K562 (cell line): ENCODE measurements around the gene COX19. TPM values are rescaled to one million over a fixed set of nuclear protein-coding genes. Genes with fewer than 3 reads are reported as not detected.

Source experiments
- ATAC-seq: fragments of 200-7000 bp; cut with Tn5 transposase; 3 replicates; pipeline ENCODE4 v1.9.1; 2020; ENCODE audit warnings: moderate library complexity
- BruUV-seq: library from RNA; stranded (reverse); fragments of 400-500 nt; replicated peaks from 2 replicates; lab custom pipeline; 2021; lab: Mats Ljungman, UMichigan
- CTCF ChIA-PET: fragments of 300-600 bp; formaldehyde crosslinking; extraction: SDS; loops from one replicate; lab custom pipeline; 2021; ENCODE audit warnings: low intra/inter-chr PET ratio; lab: Yijun Ruan, JAX
- POLR2A ChIA-PET: fragments of 300-600, 350-650 bp; sonication (Branson Sonifier 250); formaldehyde crosslinking; extraction: SDS; loops from one replicate; lab custom pipeline; 2021; ENCODE audit warnings: antibody characterized with exemption, inconsistent platforms; lab: Yijun Ruan, JAX
- DNase-seq, 4 experiments: peaks; one replicate each; pipeline versions ENCODE4 v3.0.0 to v3.0.0-alpha.2; 2011 to 2018; ENCODE audit warnings: low spot score in 3 of 4, mixed read lengths in 3 of 4; ENCODE audit errors: extremely low read depth in 1 of 4
- FAIRE-seq: peaks from 2 replicates; lab custom pipeline; 2011; peaks lifted over from hg19 to GRCh38; lab: Jason Lieb, UNC
- H2AFZ ChIP-seq: 2 replicates; pipeline ENCODE4 v1.6.0; 2011; ENCODE audit warnings: low read depth, low read length, control low read depth, inconsistent platforms
- H3K27ac ChIP-seq: fragments of 200-600 bp; 3 replicates; pipeline ENCODE4 v1.8.0; 2011; ENCODE audit warnings: low read depth, mild to moderate bottlenecking, control low read depth, inconsistent platforms, low read length, moderate library complexity, mixed read lengths; ENCODE audit errors: extremely low read depth
- H3K27me3 ChIP-seq, 2 experiments: fragments of 300-600 bp in 1 of 2; 2 replicates in 1 of 2; 3 replicates in 1 of 2; pipeline versions ENCODE4 v1.6.0 to v1.8.0; 2011; ENCODE audit warnings: inconsistent platforms in 2 of 2, low read length in 2 of 2, mild to moderate bottlenecking in 1 of 2, mixed read lengths in 1 of 2, moderate library complexity in 1 of 2; ENCODE audit not compliant: control insufficient read depth in 2 of 2, insufficient read depth in 2 of 2
- H3K36me3 ChIP-seq: fragments of 300-600 bp; 3 replicates; pipeline ENCODE4 v1.8.0; 2011; ENCODE audit warnings: mild to moderate bottlenecking, low read length, inconsistent platforms; ENCODE audit not compliant: control insufficient read depth, insufficient read depth
- H3K4me1 ChIP-seq, 2 experiments: fragments of 200-600 bp in 1 of 2; replicated peaks in 1 of 2; 2 replicates in 1 of 2; 3 replicates in 1 of 2; pipeline versions ENCODE4 v1.5.1 to v1.8.0; 2011; ENCODE audit warnings: inconsistent platforms in 2 of 2, low read length in 2 of 2, mild to moderate bottlenecking in 1 of 2, mixed read lengths in 1 of 2, moderate library complexity in 1 of 2; ENCODE audit not compliant: control insufficient read depth in 2 of 2, insufficient read depth in 2 of 2
- H3K4me2 ChIP-seq: 2 replicates; pipeline ENCODE4 v1.6.1; 2011; ENCODE audit warnings: low read length, control low read depth, inconsistent platforms, mixed read lengths; ENCODE audit not compliant: insufficient read depth
- H3K4me3 ChIP-seq: fragments of 200-600 bp; sonication (generic), shearing (Covaris generic); 2 replicates; pipeline ENCODE4 v1.5.1; 2016; ENCODE audit warnings: control low read depth, inconsistent platforms
- H3K79me2 ChIP-seq: fragments of 200-600 bp; 3 replicates; pipeline ENCODE4 v1.8.0; 2011; ENCODE audit warnings: low read length, inconsistent platforms; ENCODE audit not compliant: control insufficient read depth, insufficient read depth
- H3K9ac ChIP-seq, 2 experiments: 2 replicates each; pipeline versions ENCODE4 v1.6.0 to v1.6.1; 2011; ENCODE audit warnings: low read depth in 2 of 2, low read length in 2 of 2, control low read depth in 1 of 2, inconsistent platforms in 1 of 2, mild to moderate bottlenecking in 1 of 2, mixed read lengths in 1 of 2; ENCODE audit not compliant: insufficient read depth in 1 of 2
- H3K9me1 ChIP-seq: one replicate; pipeline ENCODE4 v1.6.0; 2011; ENCODE audit warnings: inconsistent platforms, mild to moderate bottlenecking, low read length, moderate library complexity; ENCODE audit not compliant: control insufficient read depth, insufficient read depth
- H3K9me3 ChIP-seq: replicated peaks from 2 replicates; pipeline ENCODE4 v1.5.1; 2011; ENCODE audit warnings: low read depth, low read length, inconsistent platforms; ENCODE audit not compliant: control insufficient read depth, insufficient read depth
- H4K20me1 ChIP-seq: replicated peaks from 2 replicates; pipeline ENCODE4 v1.6.1; 2011; ENCODE audit warnings: low read length, inconsistent platforms, mixed read lengths; ENCODE audit not compliant: control insufficient read depth, insufficient read depth
- HMGN3 ChIP-seq: IDR thresholded peaks from 2 replicates; pipeline ENCODE4 v1.6.1; 2011; ENCODE audit warnings: borderline replicate concordance, low read depth, mild to moderate bottlenecking, mixed read lengths, low read length; ENCODE audit not compliant: insufficient read length; ENCODE audit errors: extremely low read depth
- HNRNPL ChIP-seq: fragments of 200-400 bp; formaldehyde crosslinking; IDR thresholded peaks from 2 replicates; pipeline ENCODE4 v1.6.1; 2017; ENCODE audit warnings: low read depth, mild to moderate bottlenecking, low read length
- NEUROD1 ChIP-seq: fragments of 150-350 bp; IDR thresholded peaks from 2 replicates; pipeline ENCODE4 v1.6.1; 2014; ENCODE audit warnings: borderline replicate concordance, low read length, low read depth; ENCODE audit not compliant: partially characterized antibody
- WGBS: fragments of 100-300 bp; shearing (Covaris generic); methylation state at CpG from one replicate; pipeline ENCODE4 v1.1.6; 2016; ENCODE audit warnings: low coverage, mixed read lengths; ENCODE audit not compliant: insufficient coverage; ENCODE audit errors: missing lambda C conversion rate; 5-methylcytosine and 5-hydroxymethylcytosine counted together
- in situ Hi-C: fragments of 300-500 bp; cut with MboI; formaldehyde crosslinking; loops from 4 replicates; pipeline ENCODE4 v1.15.0; 2018; ENCODE audit warnings: inconsistent platforms, mixed read lengths
- intact Hi-C: fragments of 100-400 bp; cut with micrococcal nuclease; formaldehyde crosslinking; loops from 2 replicates; pipeline ENCODE4 v1.14.2; 2022
- polyA plus RNA-seq, 8 experiments: library from polyadenylated mRNA; depleted of rRNA in 4 of 8; stranded (reverse) in 5 of 8; unstranded in 3 of 8; fragments of >200 nt; fragmentation: Nextera tagmentation in 2 of 8; fragmentation: Illumina TruSeq in 1 of 8; extraction: Ambion mirVana in 2 of 8; extraction: Trizol in 1 of 8; gene quantifications; 2 replicates each; pipeline versions ENCODE4 v1.2.1 to v1.2.3, GENCODE V29; 2011 to 2014; ENCODE audit warnings: inconsistent platforms in 1 of 8, missing spikeins in 1 of 8
- total RNA-seq, 7 experiments: library from RNA; depleted of rRNA in 6 of 7; stranded (reverse); fragments of >200 nt in 6 of 7; fragmentation: Illumina TruSeq in 2 of 7; extraction: Trizol in 2 of 7; gene quantifications; 2 replicates each; pipeline versions ENCODE4 v1.2.1 to v1.2.3, GENCODE V29; 2011 to 2021; ENCODE audit warnings: low replicate concordance in 1 of 7

The COX19 gene
- total and polyA plus RNA-seq, 9 of the 15 experiments (the other 6 are each of a cell fraction or from before 2014, with no cell fraction given), result 5.2 to 10.5 (median 7.9) TPM

- no peaks in the 10 kb centered on the region; the same call in 1 of the 2 replicates for H3K9me3 ChIP-seq
- TF ChIP-seq NEUROD1 (peak; percentile 4), HMGN3 (peak; percentile 7), HNRNPL (no peak)
- 23% methylated on average over 27 of the region's 28 CpGs for WGBS
- FAIRE-seq (no peak), DNase-seq (no peak), ATAC-seq (no peak)
- no TSS peak for BruUV-seq
- in situ Hi-C loops, result loop anchor here (25.0 kb wide), 1 partner anchor 186 kb away; the partner anchor contains the start of gene ZFAND2A
- peaks cover 8 to 18% of the 10 kb centered on the region in 2 experiments; a peak in 3 of 5 replicates for H3K27me3 ChIP-seq
- peaks cover 41% of the 10 kb centered on the region for H3K79me2 ChIP-seq
- peak overlapping the region; percentile 100 for H3K4me3 ChIP-seq
- no peak overlapping the region for H3K27ac ChIP-seq
- intact Hi-C loops, result no loop called here
- H3K36me3 ChIP-seq, result peaks cover 27% of the 10 kb centered on the region
- H2AFZ ChIP-seq, result peak overlapping the region; percentile 92
- POLR2A ChIA-PET, result interaction anchor here (0.6 to 2.2 kb wide), 7 partner anchors 9 to 356 kb away, joined by 3 to 9 read pairs (median 3); no protein-coding TSS in a partner anchor
- peak overlapping the region; percentile 92 for H3K4me2 ChIP-seq
- no peaks in the 10 kb centered on the region; the same call in 1 of the 2 replicates for H4K20me1 ChIP-seq
- peak overlapping the region; percentile 50 to 82; a peak in 3 of 4 replicates for H3K9ac ChIP-seq
- CTCF ChIA-PET, result no interaction called here
- peaks cover 7 to 26% of the 10 kb centered on the region in 2 experiments; a peak in 4 of 5 replicates for H3K4me1 ChIP-seq
- no peaks in the 10 kb centered on the region for H3K9me1 ChIP-seq
Measured at GRCh38 chr7:975702-976473, 539 bp upstream of the COX19 start.
